K562 (cell line): ENCODE data around the gene EMID1. TPM values are rescaled to one million over a fixed set of nuclear protein-coding genes. Genes with fewer than 3 reads are reported as not detected.

Experiments used
- CXXC5 ChIP-seq: fragments of 250-450 bp; sonication (Bioruptor Pico); IDR thresholded peaks from 2 replicates; pipeline ENCODE4 v1.8.0; 2022; ENCODE audit warnings: inconsistent platforms, mild to moderate bottlenecking, moderate library complexity
- E2F6 ChIP-seq, 2 experiments: IDR thresholded peaks; 2 replicates each; pipeline ENCODE4 v1.6.1; 2011; ENCODE audit warnings: borderline replicate concordance in 1 of 2, control low read depth in 1 of 2, low read depth in 1 of 2, low read length in 1 of 2, mild to moderate bottlenecking in 1 of 2, mixed read lengths in 1 of 2, moderate library complexity in 1 of 2; ENCODE audit not compliant: insufficient read depth in 1 of 2, insufficient read length in 1 of 2, poor library complexity in 1 of 2, severe bottlenecking in 1 of 2; ENCODE audit errors: extremely low read depth in 1 of 2
- EGR1 ChIP-seq: fragments of 450-650 bp; conservative IDR thresholded peaks from 2 replicates; pipeline ENCODE4 v1.6.1; 2017; ENCODE audit warnings: mild to moderate bottlenecking
- ETV5 ChIP-seq: sonication (generic); formaldehyde crosslinking; IDR thresholded peaks from 2 replicates; pipeline ENCODE4 v1.4.0; 2020; ENCODE audit warnings: low read depth, mild to moderate bottlenecking, missing genetic modification reagents
- FIP1L1 ChIP-seq: fragments of 200-400 bp; formaldehyde crosslinking; IDR thresholded peaks from 2 replicates; pipeline ENCODE4 v1.6.1; 2018; ENCODE audit warnings: mild to moderate bottlenecking, low read depth, low read length; ENCODE audit not compliant: poor library complexity, severe bottlenecking
- MBD2 ChIP-seq: sonication (generic); IDR thresholded peaks from 2 replicates; pipeline ENCODE4 v1.6.1; 2016; ENCODE audit warnings: low read depth, borderline replicate concordance
- MCM3 ChIP-seq: fragments of 450-650 bp; IDR thresholded peaks from 2 replicates; pipeline ENCODE4 v1.6.1; 2016
- RERE ChIP-seq: sonication (generic); formaldehyde crosslinking; IDR thresholded peaks from 2 replicates; pipeline ENCODE4 v1.8.0; 2023; ENCODE audit warnings: missing genetic modification reagents, mild to moderate bottlenecking, borderline replicate concordance
- VEZF1 ChIP-seq: fragments of 200-800 bp; sonication (Bioruptor generic); IDR thresholded peaks from 2 replicates; pipeline ENCODE4 v1.6.1; 2017; ENCODE audit warnings: missing genetic modification characterization, missing compliant biosample characterization
- ZNF717 ChIP-seq: fragments of 250-450 bp; sonication (Bioruptor Pico); IDR thresholded peaks from 2 replicates; pipeline ENCODE4 v1.5.0; 2021
- polyA plus RNA-seq, 8 experiments: library from polyadenylated mRNA; depleted of rRNA in 4 of 8; stranded (reverse) in 5 of 8; unstranded in 3 of 8; fragments of >200 nt; fragmentation: Nextera tagmentation in 2 of 8; fragmentation: Illumina TruSeq in 1 of 8; extraction: Ambion mirVana in 2 of 8; extraction: Trizol in 1 of 8; gene quantifications; 2 replicates each; pipeline versions ENCODE4 v1.2.1 to v1.2.3, GENCODE V29; 2011 to 2014; ENCODE audit warnings: inconsistent platforms in 1 of 8, missing spikeins in 1 of 8
- total RNA-seq, 7 experiments: library from RNA; depleted of rRNA in 6 of 7; stranded (reverse); fragments of >200 nt in 6 of 7; fragmentation: Illumina TruSeq in 2 of 7; extraction: Trizol in 2 of 7; gene quantifications; 2 replicates each; pipeline versions ENCODE4 v1.2.1 to v1.2.3, GENCODE V29; 2011 to 2021; ENCODE audit warnings: low replicate concordance in 1 of 7
- TF ChIP-seq, protein P1 (sequence below), 3 experiments: IDR thresholded peaks in 2 of 3; conservative IDR thresholded peaks in 1 of 3; 2 replicates each; pipeline ENCODE4 v1.5.1; 2011 to 2012; ENCODE audit warnings: low read length in 3 of 3, mild to moderate bottlenecking in 3 of 3, control low read depth in 2 of 3, improper control_type of control experiment in 1 of 3, inconsistent platforms in 1 of 3, low read depth in 1 of 3, mixed read lengths in 1 of 3, moderate library complexity in 1 of 3; ENCODE audit not compliant: insufficient read depth in 2 of 3

The EMID1 gene
- total and polyA plus RNA-seq, 9 of the 15 experiments (the other 6 are each of a cell fraction or from before 2014, with no cell fraction given): 0.15 to 7.2 (median 2.7) TPM

GRCh38 chr22:29306835-29307595, 101.3 kb downstream of the EMID1 start (continued):
- TF ChIP-seq, protein P1, sequence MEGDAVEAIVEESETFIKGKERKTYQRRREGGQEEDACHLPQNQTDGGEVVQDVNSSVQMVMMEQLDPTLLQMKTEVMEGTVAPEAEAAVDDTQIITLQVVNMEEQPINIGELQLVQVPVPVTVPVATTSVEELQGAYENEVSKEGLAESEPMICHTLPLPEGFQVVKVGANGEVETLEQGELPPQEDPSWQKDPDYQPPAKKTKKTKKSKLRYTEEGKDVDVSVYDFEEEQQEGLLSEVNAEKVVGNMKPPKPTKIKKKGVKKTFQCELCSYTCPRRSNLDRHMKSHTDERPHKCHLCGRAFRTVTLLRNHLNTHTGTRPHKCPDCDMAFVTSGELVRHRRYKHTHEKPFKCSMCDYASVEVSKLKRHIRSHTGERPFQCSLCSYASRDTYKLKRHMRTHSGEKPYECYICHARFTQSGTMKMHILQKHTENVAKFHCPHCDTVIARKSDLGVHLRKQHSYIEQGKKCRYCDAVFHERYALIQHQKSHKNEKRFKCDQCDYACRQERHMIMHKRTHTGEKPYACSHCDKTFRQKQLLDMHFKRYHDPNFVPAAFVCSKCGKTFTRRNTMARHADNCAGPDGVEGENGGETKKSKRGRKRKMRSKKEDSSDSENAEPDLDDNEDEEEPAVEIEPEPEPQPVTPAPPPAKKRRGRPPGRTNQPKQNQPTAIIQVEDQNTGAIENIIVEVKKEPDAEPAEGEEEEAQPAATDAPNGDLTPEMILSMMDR (IDR thresholded peaks at IDR 0.05 in 2 of 3, conservative IDR thresholded peaks at IDR 0.05 in 1 of 3; ENCODE audit: insufficient read depth in 2 of 3, low read depth in 1 of 3, low read length in 3 of 3): peak in 1 of 3 experiments; percentile 14; a peak in 2 of 6 replicates
- TF ChIP-seq ZNF717 (CRISPR knock-in tag): no peak
- TF ChIP-seq EGR1: 0 out of 2 replicates have a peak, but pooled peaks have one; percentile 12
- peak; percentile 85 for TF ChIP-seq VEZF1 (CRISPR knock-in tag)
- peak; percentile 69 for TF ChIP-seq CXXC5 (CRISPR knock-in tag)
- peak; percentile 24 for TF ChIP-seq FIP1L1
- no peak for TF ChIP-seq MBD2
- TF ChIP-seq RERE: no peak
- peak in 1 of 2 experiments; percentile 7 for TF ChIP-seq E2F6 (IDR thresholded peaks at IDR 0.05; ENCODE audit: borderline replicate concordance in 1 of 2, extremely low read depth in 1 of 2, insufficient read depth in 1 of 2, insufficient read length in 1 of 2, low read depth in 1 of 2, low read length in 1 of 2, poor library complexity in 1 of 2, severe bottlenecking in 1 of 2)
- 0 out of 2 replicates have a peak, but pooled peaks have one; percentile 11 for TF ChIP-seq ETV5
- no peak for TF ChIP-seq MCM3
